Measurements from ENCODE around the gene DSE.
"Not testable (repeated sequence)": the region's sequence is repeated elsewhere in the genome, so short reads cannot be mapped to it uniquely, and the experiment has no call there.

Gene DSE

GRCh38 chr6:116370760-116371119, at the start of gene DSE:
Gene DSE, plus strand, starts transcription at chr6:116370947. Its CDS starts 28,304 bp downstream, at chr6:116399251.
- peak; percentile 54 for DNase-seq (ENCODE audit: low spot score)

GRCh38 chr6:116321933-116322332, 48.8 kb upstream of the DSE start:
- not testable (repeated sequence) for DNase-seq (ENCODE audit: low spot score)

GRCh38 chr6:116323863-116324262, 46.9 kb upstream of the DSE start:
- DNase-seq (ENCODE audit: low spot score) = no peak

- DNase-seq (ENCODE audit: low spot score) = not testable (repeated sequence)
Observed at GRCh38 chr6:116325634-116326132, 45.1 kb upstream of the DSE start.

GRCh38 chr6:116326181-116326671, 44.5 kb upstream of the DSE start:
- DNase-seq (ENCODE audit: low spot score) = no peak

GRCh38 chr6:116326996-116327395, 43.8 kb upstream of the DSE start:
- no peak for DNase-seq (ENCODE audit: low spot score)

GRCh38 chr6:116327803-116328527, 42.8 kb upstream of the DSE start:
- DNase-seq (ENCODE audit: low spot score) = no peak

GRCh38 chr6:116328528-116328903, 42.2 kb upstream of the DSE start:
- no peak for DNase-seq (ENCODE audit: low spot score)

GRCh38 chr6:116329156-116329555, 41.6 kb upstream of the DSE start:
- no peak for DNase-seq (ENCODE audit: low spot score)

GRCh38 chr6:116330511-116330910, 40.2 kb upstream of the DSE start:
- DNase-seq (ENCODE audit: low spot score) = no peak

- no peak for DNase-seq (ENCODE audit: low spot score)
Observed at GRCh38 chr6:116332096-116332495, 38.7 kb upstream of the DSE start.

GRCh38 chr6:116334638-116335409, 35.9 kb upstream of the DSE start:
- not testable (repeated sequence) for DNase-seq (ENCODE audit: low spot score)

GRCh38 chr6:116335612-116336215, 35.0 kb upstream of the DSE start:
- no peak for DNase-seq (ENCODE audit: low spot score)

- DNase-seq (ENCODE audit: low spot score) = no peak
Observed at GRCh38 chr6:116338943-116339342, 31.8 kb upstream of the DSE start.

GRCh38 chr6:116340625-116341024, 30.1 kb upstream of the DSE start:
- DNase-seq (ENCODE audit: low spot score) = not testable (repeated sequence)

- DNase-seq (ENCODE audit: low spot score) = no peak
Observed at GRCh38 chr6:116349216-116349615, 21.5 kb upstream of the DSE start.

- DNase-seq (ENCODE audit: low spot score) = no peak
Observed at GRCh38 chr6:116351101-116351500, 19.6 kb upstream of the DSE start.

GRCh38 chr6:116352515-116353471, 18.0 kb upstream of the DSE start:
- no peak for DNase-seq (ENCODE audit: low spot score)

- no peak for DNase-seq (ENCODE audit: low spot score)
Observed at GRCh38 chr6:116354236-116354635, 16.5 kb upstream of the DSE start.

GRCh38 chr6:116355796-116356195, 15.0 kb upstream of the DSE start:
- no peak for DNase-seq (ENCODE audit: low spot score)

- DNase-seq (ENCODE audit: low spot score) = no peak
Observed at GRCh38 chr6:116359131-116359530, 11.6 kb upstream of the DSE start.

GRCh38 chr6:116359835-116360234, 10.9 kb upstream of the DSE start:
- no peak for DNase-seq (ENCODE audit: low spot score)

All from CD4-positive, alpha-beta T cell treated with Interleukin-6 at 100 ng/mL for 8 hours (primary cell).